T-helper 1 cell (primary cell): ENCODE data around the gene OSBPL6.
A peak's percentile ranks its signal among the peaks of the same experiment; 100 is the strongest.

Experiments used
- DNase-seq, 5 donors: peaks; one replicate each; pipeline ENCODE4 v3.0.0-alpha.2; 2012 to 2020

OSBPL6 gene

DNA sequence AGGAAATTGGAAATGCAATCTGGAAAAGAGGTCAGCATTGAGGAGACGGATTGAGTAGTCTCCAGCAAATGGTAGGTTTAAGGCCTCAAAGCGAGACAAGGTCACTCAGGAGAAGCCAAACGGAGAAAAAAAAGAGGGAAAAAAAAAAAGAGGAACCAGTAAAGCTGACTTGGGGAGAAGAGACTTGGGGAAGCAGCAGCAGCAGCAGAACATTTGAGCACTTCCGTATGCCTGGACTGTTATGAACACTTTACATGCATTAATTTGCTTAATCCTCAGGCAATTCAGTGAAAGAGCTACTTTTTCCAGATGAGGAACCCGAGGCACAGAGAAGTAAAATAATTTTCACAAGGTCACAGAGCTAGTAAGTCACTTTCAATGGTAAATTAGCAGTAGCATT lies 81.3 kb downstream of the OSBPL6 start:
- no peak for DNase-seq

DNA sequence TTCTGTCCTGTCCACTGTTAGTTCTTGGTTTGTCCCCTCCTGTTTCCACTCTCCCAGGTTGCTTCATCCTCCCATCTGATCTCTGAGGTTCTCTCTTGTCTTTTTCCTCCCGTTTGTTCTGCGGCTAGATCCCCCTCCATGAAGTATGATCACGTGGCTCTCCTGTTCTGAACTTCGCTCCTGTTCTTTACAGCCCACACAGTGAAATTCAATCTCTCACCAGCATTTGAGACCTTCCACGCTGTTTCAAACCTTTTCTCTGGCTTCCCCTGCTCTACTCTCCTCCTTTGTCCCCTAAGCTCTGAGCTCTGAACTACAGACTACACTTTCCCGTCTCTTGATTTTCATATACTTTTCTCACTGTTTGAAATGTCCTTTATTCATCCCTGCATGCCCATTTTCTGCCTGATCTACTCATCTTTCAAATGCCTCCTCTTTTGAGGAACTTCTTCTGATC lies 83.5 kb downstream of the OSBPL6 start:
- DNase-seq: no peak

DNA sequence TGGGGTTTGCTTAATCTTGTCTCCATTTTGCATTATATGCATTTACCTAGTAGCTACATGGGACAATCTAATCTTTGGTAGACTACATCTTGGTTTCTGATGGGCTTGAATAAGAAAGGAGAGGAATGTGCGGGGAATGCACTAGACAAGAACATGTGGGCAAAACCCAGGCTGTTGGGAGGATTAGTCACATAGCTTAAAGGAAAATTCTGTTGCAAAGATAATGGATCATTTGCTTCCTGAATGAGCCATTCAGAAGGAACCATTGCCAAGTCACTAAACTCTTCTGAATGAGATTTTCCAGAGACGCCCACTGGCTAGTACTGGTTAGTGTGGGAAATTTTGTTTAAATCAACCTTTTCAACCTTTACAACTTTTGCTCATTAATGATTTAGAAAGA lies 84.8 kb downstream of the OSBPL6 start:
- DNase-seq: no peak

DNA sequence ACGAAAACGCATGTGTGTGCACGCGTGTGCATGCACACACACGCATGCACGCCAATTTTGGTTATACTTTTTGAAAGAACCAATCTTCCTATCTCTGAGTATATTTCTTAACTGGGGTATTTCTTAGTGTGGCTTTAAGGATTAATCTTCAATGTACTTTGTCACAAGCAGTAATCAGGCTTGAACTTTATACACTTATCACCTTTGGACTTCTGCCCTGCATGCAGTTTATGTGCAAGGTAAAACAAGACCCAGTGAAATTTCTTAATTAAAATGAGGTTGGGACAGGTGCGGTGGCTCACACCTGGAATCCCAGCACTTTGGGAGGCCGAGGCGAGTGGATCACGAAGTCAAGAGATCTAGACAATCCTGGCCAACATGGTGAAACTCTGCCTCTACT lies 85.3 kb downstream of the OSBPL6 start:
- no peak for DNase-seq

DNA sequence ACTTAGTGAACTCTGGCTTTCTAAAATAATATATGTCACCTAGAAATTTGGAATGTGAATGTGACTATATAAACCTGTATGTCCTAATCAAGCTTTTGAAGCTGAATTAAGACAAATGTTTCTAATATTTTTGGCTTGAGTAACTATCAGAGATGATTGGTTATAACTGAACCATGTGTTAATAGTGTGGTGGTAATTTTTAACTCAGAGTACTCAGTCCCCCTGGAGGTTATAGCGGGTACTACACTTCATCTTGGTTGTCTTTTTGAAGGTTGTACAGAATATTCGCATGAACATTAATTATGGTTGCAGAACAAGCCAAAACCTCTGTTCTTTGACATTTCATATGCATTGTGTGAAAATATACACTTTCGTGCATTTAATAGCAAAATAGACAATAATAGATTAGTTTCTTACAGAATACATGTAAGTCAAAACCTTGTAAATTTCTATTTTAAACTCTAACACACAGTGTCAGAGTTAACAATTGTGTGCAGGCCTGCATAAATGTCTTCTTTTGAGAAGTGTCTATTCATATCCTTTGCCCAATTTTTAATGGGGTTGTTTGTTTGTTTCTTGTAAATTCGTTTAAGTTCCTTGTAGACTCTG lies 86.0 kb downstream of the OSBPL6 start:
- DNase-seq: peak in 2 of 5 donors; percentile 29 to 39

DNA sequence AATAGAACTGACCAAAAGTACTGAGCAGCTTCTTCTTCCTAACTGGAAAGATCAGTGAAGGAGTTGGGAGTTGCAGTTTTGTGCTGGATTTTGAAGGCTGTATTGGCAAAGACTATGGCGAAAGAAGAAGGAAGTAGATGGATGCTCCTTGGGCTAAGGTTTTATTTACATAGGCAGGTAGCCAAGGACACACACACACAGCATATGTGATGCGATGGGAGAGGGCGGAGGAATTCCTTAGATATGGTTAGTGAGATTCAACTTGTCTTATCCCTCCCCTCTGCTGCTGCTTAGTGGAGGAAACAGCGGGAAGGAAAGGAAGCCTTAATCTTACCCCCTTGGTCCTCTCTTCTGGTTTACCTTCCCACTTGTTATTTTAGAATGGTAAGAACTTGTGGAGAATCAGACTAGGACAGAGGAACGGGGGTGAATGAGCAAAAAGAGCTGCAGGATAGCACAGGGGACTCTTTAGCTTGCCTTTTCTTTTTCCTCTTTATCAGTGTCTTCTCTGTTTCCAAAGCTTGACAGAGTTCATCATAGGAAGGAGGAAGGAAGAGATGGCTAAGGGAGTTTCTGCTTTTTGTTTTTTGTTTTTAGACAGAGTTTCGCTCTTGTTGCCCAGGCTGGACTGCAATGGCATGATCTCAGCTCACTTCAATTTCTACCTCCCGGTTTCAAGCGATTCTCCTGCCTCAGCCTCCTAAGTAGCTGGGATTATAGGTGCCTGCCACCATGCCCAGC lies 87.9 kb downstream of the OSBPL6 start:
- DNase-seq: no peak

DNA sequence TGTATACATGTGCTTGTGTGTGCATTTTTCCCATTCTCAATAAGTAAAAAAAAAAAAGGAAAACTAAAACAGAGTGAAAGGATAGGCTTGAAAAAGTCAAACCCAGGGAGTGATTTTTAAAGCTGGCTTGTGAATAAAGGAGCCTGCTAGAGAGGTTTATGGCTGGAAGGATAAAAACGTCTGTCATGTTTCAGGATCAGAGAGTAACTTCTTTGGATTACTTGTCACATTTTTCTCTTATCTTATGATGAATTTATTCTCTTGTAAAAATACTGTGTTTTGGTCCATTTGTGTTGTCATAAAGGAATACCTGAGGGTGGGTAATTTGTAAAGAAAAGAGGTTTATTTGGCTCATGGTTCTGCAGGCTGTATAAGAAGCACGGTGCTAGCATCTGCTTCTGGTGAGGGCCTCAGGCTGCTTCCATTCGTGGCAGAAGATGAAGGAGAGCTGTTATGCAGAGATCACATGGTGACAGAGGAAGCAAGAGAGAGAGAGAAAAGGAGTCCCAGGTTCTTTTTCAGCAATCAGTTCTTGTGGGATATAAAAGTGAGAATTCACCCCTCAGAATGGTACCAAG lies 89.1 kb downstream of the OSBPL6 start:
- DNase-seq: no peak

DNA sequence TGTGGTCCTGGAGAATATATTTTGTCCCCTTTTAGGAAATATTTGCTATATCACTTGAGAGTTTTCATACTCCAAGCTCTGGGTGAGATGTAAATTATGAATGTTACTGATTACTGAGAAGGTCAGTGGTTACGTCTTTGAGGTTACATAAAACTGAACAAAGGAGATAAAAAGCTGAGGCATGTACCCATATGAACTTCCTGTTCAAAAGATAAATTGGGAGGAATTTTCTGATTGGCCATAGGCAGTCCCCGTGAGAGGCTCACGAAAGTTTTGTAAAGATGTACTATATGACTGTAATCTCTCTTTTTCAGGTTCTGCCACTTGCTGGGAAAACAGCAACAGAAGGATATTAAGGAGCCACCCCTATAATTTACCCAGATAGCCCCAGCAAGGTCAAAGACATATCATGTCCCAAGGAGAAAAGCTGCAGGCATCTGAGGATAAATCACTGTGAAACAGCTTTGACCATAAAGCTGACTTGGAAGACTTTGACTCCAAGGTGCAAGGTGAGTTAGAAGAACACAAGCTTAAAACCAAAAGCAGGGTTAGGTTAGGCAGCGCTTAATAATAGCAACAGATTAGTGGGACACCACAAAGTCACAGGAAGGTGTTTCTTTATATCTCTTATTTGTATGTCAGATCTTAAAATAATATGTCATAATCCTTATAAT lies 90.4 kb downstream of the OSBPL6 start:
- no peak for DNase-seq

DNA sequence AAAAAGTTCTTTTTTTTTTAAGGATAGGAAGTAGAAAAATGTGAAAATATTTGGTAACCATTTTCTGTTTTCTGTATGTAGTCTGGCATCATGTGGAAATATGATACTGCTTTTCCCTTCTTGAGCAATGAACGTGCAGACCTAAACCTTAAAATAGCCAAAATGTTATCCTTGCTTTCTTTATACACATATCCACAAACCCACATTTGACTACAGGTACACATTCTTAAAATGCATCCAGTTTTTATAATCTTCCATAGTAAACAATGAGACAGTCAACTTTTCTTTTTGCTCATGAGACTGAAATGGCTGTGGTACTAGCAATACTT lies 90.9 kb downstream of the OSBPL6 start:
- no peak for DNase-seq

DNA sequence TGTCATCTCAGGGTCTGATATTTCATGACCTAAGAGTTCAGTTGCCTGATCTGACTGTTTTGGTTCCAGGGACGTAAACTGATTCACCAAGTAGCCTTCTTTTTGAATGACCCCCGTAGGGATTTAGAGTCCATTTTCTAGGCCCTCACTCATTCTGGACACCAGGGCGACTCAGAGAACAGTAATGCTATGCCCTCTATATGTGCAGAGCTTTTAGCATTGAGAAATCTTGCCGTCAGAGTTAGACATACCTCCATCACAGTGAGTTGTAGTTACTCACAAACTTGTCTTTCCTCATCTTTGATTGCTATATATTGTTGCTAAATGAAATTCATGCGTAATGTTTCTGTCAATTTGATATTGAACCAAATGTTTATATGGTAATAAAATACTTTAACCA lies 92.3 kb downstream of the OSBPL6 start:
- DNase-seq: no peak

DNA sequence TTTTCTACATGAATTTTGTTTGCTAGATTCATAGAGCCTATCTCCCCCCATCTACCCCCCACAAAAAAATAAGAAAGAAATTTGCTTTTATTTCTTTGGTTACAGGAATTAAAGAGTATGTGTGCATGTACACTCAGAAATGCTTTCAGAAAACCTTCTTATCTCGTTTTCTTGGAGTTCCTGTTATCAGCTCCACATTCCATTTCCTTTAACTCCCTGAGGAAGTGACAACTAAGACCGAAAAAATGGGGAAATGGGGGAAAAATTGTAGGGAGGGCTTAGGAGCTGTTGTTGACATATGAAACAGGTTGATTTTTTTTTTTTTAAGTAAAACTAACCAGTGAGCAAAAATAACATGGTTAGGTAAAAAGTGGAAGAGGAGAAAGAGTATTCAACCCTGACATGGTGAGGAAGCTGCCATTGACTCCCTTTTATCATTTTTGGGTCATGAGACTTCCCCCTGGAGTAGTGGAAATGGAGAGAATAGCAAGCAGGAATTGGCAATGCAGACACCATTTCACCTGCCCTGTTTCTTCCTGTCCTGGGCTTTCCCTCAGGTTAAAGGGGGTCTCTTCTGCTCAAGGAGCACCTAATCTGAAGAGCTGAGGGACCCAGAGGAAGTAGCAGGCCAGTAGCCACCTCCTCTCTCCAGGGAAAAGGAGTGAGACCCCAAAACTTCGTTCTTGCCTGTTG lies 93.5 kb downstream of the OSBPL6 start:
- no peak for DNase-seq

DNA sequence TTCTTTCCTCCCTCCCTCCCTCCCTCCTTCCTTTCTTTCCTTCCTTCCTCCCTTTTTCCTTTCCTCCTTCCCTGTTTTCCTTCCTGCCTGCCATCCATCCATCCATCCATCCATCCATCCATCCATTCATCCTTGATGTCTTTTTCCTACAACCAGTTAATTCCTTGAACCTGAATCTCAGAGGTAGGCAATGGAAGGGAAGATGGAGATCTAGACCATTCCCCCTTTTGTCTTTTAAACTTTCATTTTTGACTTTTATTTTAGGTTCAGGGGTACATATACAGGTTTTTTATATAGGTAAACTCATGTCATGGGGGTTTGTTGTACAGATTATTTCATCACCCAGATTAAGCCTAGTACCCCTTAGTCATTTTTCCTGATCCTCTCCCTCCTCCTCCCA lies 97.4 kb downstream of the OSBPL6 start:
- no peak for DNase-seq

DNA sequence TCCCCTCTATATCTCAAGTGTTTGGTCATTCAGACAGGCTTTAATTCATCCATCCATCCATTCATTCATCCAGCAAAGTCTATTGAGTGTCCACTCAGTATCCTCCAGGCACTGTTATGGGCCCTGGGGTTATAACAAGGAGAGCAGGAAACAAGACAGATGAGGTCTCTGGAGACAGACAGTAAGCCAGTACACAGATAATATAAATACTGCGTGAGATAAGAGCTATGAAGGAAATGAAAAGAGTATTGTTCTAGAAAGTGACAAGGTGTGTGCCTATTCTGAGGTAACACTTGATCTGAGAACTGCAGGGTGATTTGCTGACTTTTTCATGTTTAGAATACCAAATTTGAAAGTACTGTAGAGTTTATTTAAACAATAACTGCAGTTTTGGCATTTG lies 98.3 kb downstream of the OSBPL6 start:
- DNase-seq: no peak

DNA sequence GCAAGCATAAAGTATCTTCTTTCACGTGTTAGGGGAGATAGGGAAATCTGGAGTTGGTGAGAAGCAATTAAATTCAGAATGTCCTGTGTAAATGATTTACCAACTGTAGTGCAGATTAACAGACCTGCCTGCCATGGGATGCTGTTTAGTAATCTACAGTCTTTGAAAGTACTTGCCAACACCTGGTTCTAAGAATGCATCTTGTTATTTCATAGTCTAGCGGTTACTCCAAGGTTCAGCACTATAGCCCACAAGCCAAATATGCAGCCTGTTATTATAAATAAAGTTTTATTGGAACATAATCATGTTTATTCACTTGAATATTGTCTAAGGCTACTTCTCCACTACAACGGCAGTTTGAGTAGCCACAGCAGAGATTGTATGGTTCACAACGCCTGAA lies 100.8 kb downstream of the OSBPL6 start:
- no peak for DNase-seq

DNA sequence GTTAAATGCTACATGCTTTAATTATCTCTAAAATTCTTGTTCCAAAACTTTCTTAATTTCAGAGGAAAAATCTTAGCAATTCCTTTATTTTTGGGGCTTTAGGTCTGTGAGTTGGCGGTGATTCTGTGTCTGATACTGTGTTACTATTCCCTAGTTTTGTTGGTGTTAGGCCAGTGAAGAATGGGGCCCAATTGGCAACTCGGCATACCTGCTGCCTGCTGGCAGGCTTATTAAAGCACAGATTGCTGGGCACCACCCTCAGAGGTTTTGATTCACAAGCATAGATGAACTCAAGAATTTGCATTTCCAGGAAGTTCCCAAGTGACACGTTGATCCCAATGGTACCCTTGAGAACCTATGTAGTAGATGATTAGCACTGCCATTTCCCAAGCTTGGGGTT lies 101.6 kb downstream of the OSBPL6 start:
- no peak for DNase-seq

DNA sequence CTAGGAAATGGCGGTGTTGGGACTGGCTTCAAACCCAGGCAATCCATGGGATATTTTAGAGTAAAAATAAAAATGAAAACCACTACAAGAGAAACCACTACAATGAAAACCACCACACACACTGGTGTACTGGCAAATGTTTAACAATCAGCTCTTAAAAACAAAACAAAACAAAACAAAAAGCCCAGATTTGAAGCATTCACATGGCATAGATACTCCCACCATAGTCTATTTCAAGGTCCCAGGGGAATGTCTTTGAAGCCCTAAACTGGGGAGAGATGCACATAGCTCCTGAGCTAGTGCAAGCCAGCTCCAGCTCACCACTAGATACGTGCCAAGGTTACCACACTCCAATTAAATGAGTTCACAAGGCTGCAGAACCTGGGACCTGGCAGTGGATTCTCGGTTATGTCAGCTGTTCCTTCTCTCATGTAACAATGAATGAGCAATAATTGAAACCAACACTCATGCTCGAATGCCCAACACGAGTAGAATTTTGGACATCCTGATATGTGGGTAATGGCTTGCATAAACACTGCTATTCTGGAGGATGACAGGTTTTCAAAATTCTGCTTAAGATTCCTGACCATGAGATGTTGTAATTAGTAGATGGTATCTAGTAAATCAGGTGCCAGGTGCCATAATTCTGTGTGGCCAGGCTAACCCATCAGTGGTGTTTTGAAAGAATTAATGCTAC lies 102.2 kb downstream of the OSBPL6 start:
- no peak for DNase-seq

DNA sequence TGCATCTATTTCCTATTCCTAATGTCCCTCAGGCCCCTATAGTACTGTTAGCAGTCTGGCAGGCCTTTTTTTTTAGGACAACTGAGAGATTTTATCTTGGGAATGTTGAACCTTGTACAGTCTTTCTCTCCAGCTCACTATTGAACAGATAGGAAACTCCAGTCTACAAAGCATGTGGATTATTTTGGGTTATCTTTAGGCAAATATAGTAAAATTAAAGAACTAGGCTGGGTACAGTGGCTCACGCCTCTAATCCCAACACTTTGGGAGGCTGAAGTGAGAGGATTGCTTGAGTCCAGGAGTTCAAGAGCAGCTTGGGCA lies 102.7 kb downstream of the OSBPL6 start:
- DNase-seq: no peak

DNA sequence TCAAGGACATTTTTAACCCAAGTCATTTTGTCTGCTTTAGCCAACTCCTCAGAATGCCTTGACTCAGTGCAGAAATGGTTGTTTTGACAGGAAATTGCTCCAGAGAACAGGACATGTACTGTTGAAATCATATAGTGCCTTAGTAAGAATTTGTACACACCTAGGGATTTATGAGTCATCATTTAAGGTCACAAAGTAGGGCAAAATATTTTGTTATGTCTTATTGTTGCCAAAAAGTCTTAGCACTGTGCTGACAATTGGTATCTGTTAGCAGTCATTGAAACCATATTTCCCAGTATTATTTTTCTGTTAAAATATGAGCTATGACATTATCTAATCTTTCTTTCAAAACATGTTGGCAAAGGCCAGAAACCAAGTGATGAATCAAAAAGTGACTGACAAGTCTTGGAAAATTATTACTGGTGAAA lies 104.5 kb downstream of the OSBPL6 start:
- DNase-seq: no peak

DNA sequence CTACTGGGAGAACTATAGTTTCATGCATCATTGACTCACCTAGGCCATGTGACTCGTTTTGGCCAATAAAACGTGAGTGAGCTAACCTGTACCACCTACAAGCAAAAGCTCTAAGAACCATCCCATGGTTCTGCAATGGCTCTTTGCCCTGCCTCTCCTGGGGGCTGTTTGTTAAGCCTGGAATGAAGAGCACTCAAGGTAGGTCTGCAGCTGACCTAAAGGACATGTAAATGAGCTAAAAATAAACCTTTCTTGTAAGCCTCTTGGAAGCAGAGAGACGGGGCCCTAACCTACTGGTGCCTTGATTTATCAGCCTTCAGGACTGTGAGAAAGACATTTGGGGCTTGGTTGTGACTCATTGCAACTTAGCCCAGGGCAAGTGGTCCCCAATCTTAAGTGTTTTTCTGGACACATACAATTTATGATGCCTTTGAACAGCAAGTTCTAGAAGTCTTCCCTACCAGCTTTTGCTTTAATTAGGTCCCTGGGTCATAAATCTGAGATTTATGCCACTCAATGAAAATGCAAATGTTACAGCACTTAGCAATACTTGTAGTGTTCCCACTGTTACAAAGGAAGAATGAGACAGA lies 107.4 kb downstream of the OSBPL6 start:
- DNase-seq: no peak

DNA sequence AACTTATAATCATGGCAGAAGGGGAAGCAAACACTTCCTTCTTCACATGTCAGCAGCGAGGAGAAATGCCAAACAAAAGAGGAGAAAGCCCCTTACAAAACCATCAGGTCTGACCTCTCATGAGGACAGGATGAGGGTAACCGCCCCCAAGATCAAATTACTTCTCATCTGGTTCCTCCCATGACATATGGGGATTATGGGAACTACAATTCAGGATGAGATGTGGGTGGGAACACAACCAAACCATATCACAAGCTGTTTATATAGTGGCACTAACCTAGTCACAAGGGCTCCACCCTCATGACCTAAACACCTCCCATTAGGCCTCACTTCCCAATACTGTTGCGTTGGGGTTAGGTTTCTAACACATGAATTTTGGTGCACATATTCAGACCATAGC lies 110.0 kb downstream of the OSBPL6 start:
- no peak for DNase-seq

DNA sequence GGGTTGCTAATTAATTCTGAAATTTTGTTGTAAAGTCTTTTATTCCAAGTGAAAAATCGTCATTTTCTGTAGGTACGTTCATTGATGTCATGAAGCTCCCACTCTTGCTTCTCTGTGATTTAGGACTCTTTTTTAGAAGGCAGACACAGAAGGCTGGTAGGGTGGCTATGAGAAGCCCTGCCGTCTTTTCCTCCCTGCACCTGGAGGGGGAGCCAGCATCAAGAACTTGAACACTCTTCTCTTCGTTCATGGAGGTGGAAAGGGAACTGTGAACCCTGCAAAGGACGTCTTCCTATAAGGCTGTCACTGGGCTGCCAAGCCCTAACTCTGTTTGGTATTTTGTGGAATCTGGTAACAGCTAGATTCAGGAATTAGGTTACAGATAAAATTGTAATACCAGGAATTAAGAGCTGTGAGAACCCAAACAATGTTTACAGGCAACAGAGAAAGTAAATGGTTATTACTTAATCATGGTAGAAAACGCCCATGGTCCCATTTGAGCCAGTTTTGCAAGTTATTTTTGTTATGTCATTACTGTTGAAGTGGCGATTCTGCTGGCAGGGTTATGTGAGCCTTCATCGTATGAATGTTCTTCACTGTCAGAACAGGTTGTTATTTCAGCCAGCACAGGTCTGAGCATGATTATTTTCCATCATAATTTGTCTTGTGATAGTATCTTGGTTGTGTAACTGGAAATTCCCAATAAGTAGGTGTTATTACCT lies 112.2 kb downstream of the OSBPL6 start:
- DNase-seq: peak in 1 of 5 donors; percentile 49

DNA sequence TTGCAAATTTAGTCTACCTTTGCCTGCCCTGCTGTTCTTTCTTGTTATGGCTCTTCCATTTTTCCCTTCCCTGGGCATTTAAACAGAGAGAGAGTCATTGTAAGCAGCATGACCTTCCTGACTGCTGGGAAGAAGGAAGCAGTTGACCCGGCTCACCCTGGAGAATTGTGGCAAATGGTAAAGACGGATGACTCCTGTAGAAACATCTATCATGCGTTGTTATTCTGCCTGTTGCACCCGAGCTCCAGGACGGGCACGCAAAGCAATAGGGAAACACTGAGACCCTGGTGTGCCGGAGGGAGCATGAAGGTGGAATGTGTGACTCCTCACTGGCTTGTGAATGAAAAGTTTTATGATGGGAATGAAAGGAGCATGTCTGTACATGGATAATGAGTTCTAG lies 113.3 kb downstream of the OSBPL6 start:
- no peak for DNase-seq
